HG03097 (cell line): ENCODE data around the gene STAC3.
A peak's percentile ranks its signal among the peaks of the same experiment; 100 is the strongest.
"Not testable (repeated sequence)": the region's sequence is repeated elsewhere in the genome, so short reads cannot be mapped to it uniquely, and the experiment has no call there.

Experiments
- ATAC-seq: cut with Tn5 transposase; IDR thresholded peaks from one replicate; pipeline ENCODE4 v1.9.1; 2021; ENCODE audit not compliant: unreplicated experiment, low FRiP score

STAC3 gene

GRCh38 chr12:57250956-57251355 lies at the start of gene STAC3:
Gene STAC3 (minus strand): TSS chr12:57251187. CDS start chr12:57249636, 1,551 bp downstream.
- no peak for ATAC-seq

GRCh38 chr12:57299514-57300016 lies 48.6 kb upstream of the STAC3 start:
- ATAC-seq, result no peak

GRCh38 chr12:57296291-57296690 lies 45.3 kb upstream of the STAC3 start:
- ATAC-seq, result no peak

GRCh38 chr12:57282073-57282472 lies 31.1 kb upstream of the STAC3 start:
- ATAC-seq, result not testable (repeated sequence)

GRCh38 chr12:57280211-57281062 lies 29.4 kb upstream of the STAC3 start:
- ATAC-seq, result peak; percentile 72

- ATAC-seq, result no peak
These were observed 27.7 kb upstream of the STAC3 start for GRCh38 chr12:57278465-57279381.

GRCh38 chr12:57276935-57277563 lies 26.1 kb upstream of the STAC3 start:
- no peak for ATAC-seq

- not testable (repeated sequence) for ATAC-seq
These were observed 25.2 kb upstream of the STAC3 start for GRCh38 chr12:57276233-57276632.

- no peak for ATAC-seq
These were observed 22.5 kb upstream of the STAC3 start for GRCh38 chr12:57273516-57273915.

GRCh38 chr12:57272337-57273151 lies 21.6 kb upstream of the STAC3 start:
- no peak for ATAC-seq

GRCh38 chr12:57270966-57271470 lies 20.0 kb upstream of the STAC3 start:
- no peak for ATAC-seq

GRCh38 chr12:57268264-57268663 lies 17.3 kb upstream of the STAC3 start:
- no peak for ATAC-seq

- no peak for ATAC-seq
These were observed 15.7 kb upstream of the STAC3 start for GRCh38 chr12:57266681-57267080.

GRCh38 chr12:57263096-57263495 lies 12.1 kb upstream of the STAC3 start:
- ATAC-seq, result no peak

GRCh38 chr12:57262126-57262822 lies 11.3 kb upstream of the STAC3 start:
- no peak for ATAC-seq

GRCh38 chr12:57261428-57261865 lies 10.5 kb upstream of the STAC3 start:
- no peak for ATAC-seq

- ATAC-seq, result no peak
These were observed 9.4 kb upstream of the STAC3 start for GRCh38 chr12:57260366-57260765.

- no peak for ATAC-seq
These were observed 8.3 kb upstream of the STAC3 start for GRCh38 chr12:57258977-57259970.
